ENCODE measurements around the gene NDUFS4.
"Not testable (repeated sequence)": the region's sequence is repeated elsewhere in the genome, so short reads cannot be mapped to it uniquely, and the experiment has no call there.

NDUFS4 gene

GRCh38 chr5:53560506-53561191 is at the start of gene NDUFS4:
Gene NDUFS4 (plus strand): TSS chr5:53560639. CDS start chr5:53560663, 24 bp downstream.
- Histone ChIP-seq H3K9me3 (peaks cover 8% of the 10 kb centered on the region; the same call in 1 of the 2 replicates), H3K27ac (peak within 1 kb of the TSS; percentile 84), H3K4me1 (peaks cover 8% of the 10 kb centered on the region; the same call in 1 of the 2 replicates), H3K9ac (peak within 1 kb of the TSS; percentile 84), H3K4me3 (peak within 1 kb of the TSS; percentile 77), H4K20me1 (peaks cover 4% of the 10 kb centered on the region; the same call in 1 of the 2 replicates), H3K27me3 (no peaks in the 10 kb centered on the region), H3K4me2 (peak within 1 kb of the TSS; percentile 72), H3K36me3 (no peaks in the 10 kb centered on the region)
- TF ChIP-seq Cebpa-rat (IDR thresholded peaks at IDR 0.05) = peak; percentile 96

DNA sequence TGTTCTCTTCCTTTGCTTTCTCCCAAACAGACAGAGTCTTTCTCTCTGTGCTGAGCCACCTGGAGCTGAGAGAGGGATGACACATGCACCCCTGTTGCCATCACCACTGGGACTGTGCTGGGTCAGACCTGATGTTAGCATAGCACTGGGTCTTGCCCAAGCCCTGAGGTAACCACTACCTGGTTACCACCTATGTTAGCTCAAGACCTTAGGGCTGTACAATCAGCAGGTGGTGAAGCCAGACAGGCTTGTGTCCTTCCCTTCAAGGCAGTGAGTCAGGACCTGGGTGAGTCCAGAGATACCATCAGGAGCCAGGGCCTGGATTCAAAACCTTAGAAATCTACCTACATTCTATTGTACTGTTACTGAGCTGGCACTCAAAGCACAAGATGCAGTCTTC is 47.9 kb upstream of the NDUFS4 start:
- H3K9me3 ChIP-seq = peaks cover 48% of the 10 kb centered on the region
- TF ChIP-seq Cebpa-rat (IDR thresholded peaks at IDR 0.05) = no peak
- no peak overlapping the region for H3K4me2 ChIP-seq
- H4K20me1 ChIP-seq = no peaks in the 10 kb centered on the region
- H3K27ac ChIP-seq = no peak overlapping the region
- no peak overlapping the region for H3K9ac ChIP-seq
- no peaks in the 10 kb centered on the region for H3K4me1 ChIP-seq
- H3K4me3 ChIP-seq = no peak overlapping the region
- H3K36me3 ChIP-seq = no peaks in the 10 kb centered on the region
- H3K27me3 ChIP-seq = no peaks in the 10 kb centered on the region

- Histone ChIP-seq H3K4me2 (no peak overlapping the region), H3K9me3 (peaks cover 23% of the 10 kb centered on the region)
- no peak for TF ChIP-seq Cebpa-rat (IDR thresholded peaks at IDR 0.05)
Observed at GRCh38 chr5:53515988-53516387, 44.5 kb upstream of the NDUFS4 start.

DNA sequence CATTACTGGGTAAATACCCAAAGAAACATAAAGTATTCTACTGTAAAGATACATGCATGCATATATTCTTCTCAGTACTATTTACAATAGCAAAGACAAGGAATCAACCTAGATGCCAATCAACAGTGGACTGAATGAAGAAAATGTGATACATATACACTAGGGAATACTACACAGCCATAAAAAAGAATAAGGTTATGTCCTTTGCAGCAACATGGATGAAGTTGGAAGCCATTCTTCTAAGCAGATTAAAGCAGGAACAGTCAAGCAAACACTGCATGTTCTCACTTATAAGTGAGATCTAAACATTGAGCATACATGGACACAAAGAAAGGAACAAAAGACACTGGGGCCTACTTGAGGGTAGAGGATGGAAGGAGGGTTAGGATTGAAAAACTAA is 39.6 kb upstream of the NDUFS4 start:
- Histone ChIP-seq H3K4me3 (no peak overlapping the region), H3K27me3 (no peaks in the 10 kb centered on the region)

More at GRCh38 chr5:53515988-53516387, 44.5 kb upstream of the NDUFS4 start:
- H3K4me3 ChIP-seq = no peak overlapping the region
- no peaks in the 10 kb centered on the region for H3K36me3 ChIP-seq
- H3K27me3 ChIP-seq = no peaks in the 10 kb centered on the region
- no peak overlapping the region for H3K9ac ChIP-seq
- H3K27ac ChIP-seq = no peak overlapping the region
- H3K4me1 ChIP-seq = no peaks in the 10 kb centered on the region
- no peaks in the 10 kb centered on the region for H4K20me1 ChIP-seq

DNA sequence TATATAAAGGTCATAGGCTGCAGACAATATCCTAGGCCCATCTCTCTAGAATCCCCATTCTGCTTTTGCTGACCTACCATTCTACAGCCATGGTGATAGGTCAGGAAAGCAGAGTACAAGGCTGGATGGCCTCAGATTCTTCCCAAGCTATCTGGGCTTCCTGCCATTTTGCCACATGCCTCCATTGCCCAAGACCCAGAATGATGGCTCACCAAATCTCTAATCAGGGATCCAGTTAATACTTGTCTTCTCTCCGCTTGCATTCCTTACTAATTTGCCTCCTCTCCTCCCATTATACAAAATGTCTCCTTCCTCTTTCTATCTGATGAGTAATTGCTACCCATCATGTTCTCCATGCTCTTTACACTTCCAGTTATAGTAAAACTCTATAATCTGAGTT is 22.7 kb upstream of the NDUFS4 start:
- H3K4me2 ChIP-seq = no peak overlapping the region
- H3K27me3 ChIP-seq = no peaks in the 10 kb centered on the region
- H3K4me3 ChIP-seq = no peak overlapping the region
- TF ChIP-seq Cebpa-rat (IDR thresholded peaks at IDR 0.05) = no peak
- H3K9me3 ChIP-seq = peaks cover 6% of the 10 kb centered on the region; the same call in 1 of the 2 replicates
- no peak overlapping the region for H3K9ac ChIP-seq
- H3K27ac ChIP-seq = no peak overlapping the region
- no peaks in the 10 kb centered on the region for H3K36me3 ChIP-seq
- H3K4me1 ChIP-seq = no peaks in the 10 kb centered on the region
- no peaks in the 10 kb centered on the region for H4K20me1 ChIP-seq

More for the DNA sequence above, 39.6 kb upstream of the NDUFS4 start:
- peaks cover 11% of the 10 kb centered on the region for H3K9me3 ChIP-seq
- no peak for TF ChIP-seq Cebpa-rat (IDR thresholded peaks at IDR 0.05)
- no peak overlapping the region for H3K4me2 ChIP-seq
- no peaks in the 10 kb centered on the region for H3K36me3 ChIP-seq
- H3K4me1 ChIP-seq = no peaks in the 10 kb centered on the region
- H3K27ac ChIP-seq = no peak overlapping the region
- no peaks in the 10 kb centered on the region for H4K20me1 ChIP-seq
- no peak overlapping the region for H3K9ac ChIP-seq

GRCh38 chr5:53540739-53541138 is 19.7 kb upstream of the NDUFS4 start:
- H3K4me2 ChIP-seq, H3K4me1 ChIP-seq, H4K20me1 ChIP-seq, H3K4me3 ChIP-seq, H3K36me3 ChIP-seq, H3K9ac ChIP-seq, H3K27me3 ChIP-seq, H3K27ac ChIP-seq, H3K9me3 ChIP-seq: not testable (repeated sequence)

DNA sequence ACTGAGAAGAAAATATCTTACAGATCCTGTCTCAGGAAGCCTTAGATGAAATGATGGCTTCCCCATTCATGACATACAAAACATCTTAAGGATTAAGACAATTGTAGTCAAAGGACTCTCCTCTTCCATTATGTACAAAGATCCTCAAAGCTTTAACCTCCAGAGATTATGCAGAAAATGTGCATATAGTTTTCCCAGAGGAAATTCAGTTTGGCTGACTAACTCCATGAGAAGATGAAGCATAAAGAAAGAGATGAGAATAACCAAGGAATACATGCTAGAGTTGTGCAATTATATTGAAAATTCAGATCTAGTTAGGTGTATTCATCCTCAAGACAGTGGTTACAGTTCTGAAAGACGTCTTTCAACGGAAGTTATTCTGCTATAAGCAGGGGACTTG is 18.6 kb upstream of the NDUFS4 start:
- H3K4me1 ChIP-seq = no peaks in the 10 kb centered on the region
- no peak overlapping the region for H3K27ac ChIP-seq
- no peak overlapping the region for H3K4me2 ChIP-seq
- no peak overlapping the region for H3K4me3 ChIP-seq
- no peaks in the 10 kb centered on the region for H3K36me3 ChIP-seq
- H3K9ac ChIP-seq = no peak overlapping the region
- no peaks in the 10 kb centered on the region for H4K20me1 ChIP-seq
- peaks cover 6% of the 10 kb centered on the region; the same call in 1 of the 2 replicates for H3K9me3 ChIP-seq
- TF ChIP-seq Cebpa-rat (IDR thresholded peaks at IDR 0.05) = no peak
- no peaks in the 10 kb centered on the region for H3K27me3 ChIP-seq

DNA sequence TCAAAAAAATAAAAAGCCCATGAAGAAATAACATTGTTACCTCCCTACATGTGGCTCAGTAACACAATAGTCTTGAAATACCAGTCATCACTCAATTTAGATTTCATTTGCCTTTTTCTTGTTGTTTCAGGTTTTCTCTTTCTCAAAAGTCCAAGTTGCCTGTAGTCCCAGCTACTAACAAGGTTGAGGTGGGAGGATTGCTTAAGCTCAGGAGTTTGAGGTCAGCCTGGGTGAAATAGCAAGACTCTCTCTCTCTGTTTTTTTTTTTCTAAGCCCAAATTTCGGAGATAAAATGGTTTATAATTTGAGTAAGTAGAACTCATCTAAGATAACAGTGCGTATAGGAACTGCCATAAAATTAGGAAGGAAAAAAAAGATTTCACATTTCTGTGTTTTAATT is 17.5 kb upstream of the NDUFS4 start:
- H4K20me1 ChIP-seq = no peaks in the 10 kb centered on the region
- no peak overlapping the region for H3K9ac ChIP-seq
- H3K9me3 ChIP-seq = peaks cover 6% of the 10 kb centered on the region; the same call in 1 of the 2 replicates
- H3K27ac ChIP-seq = no peak overlapping the region
- H3K36me3 ChIP-seq = no peaks in the 10 kb centered on the region
- no peak overlapping the region for H3K4me3 ChIP-seq
- H3K4me1 ChIP-seq = no peaks in the 10 kb centered on the region
- no peak overlapping the region for H3K4me2 ChIP-seq
- TF ChIP-seq Cebpa-rat (IDR thresholded peaks at IDR 0.05) = no peak
- no peaks in the 10 kb centered on the region for H3K27me3 ChIP-seq

GRCh38 chr5:53543401-53543800 is 17.0 kb upstream of the NDUFS4 start:
- no peak for TF ChIP-seq Cebpa-rat (IDR thresholded peaks at IDR 0.05)

GRCh38 chr5:53545744-53546143 is 14.7 kb upstream of the NDUFS4 start:
- H3K9ac ChIP-seq = no peak overlapping the region
- H3K36me3 ChIP-seq = no peaks in the 10 kb centered on the region
- no peaks in the 10 kb centered on the region for H3K4me1 ChIP-seq
- H3K4me2 ChIP-seq = no peak overlapping the region
- H3K4me3 ChIP-seq = no peak overlapping the region
- H3K9me3 ChIP-seq = peaks cover 3% of the 10 kb centered on the region; the same call in 1 of the 2 replicates
- H3K27me3 ChIP-seq = no peaks in the 10 kb centered on the region
- H3K27ac ChIP-seq = no peak overlapping the region
- TF ChIP-seq Cebpa-rat (IDR thresholded peaks at IDR 0.05) = no peak
- H4K20me1 ChIP-seq = no peaks in the 10 kb centered on the region

More at GRCh38 chr5:53543401-53543800, 17.0 kb upstream of the NDUFS4 start:
- H3K9ac ChIP-seq = no peak overlapping the region
- no peak overlapping the region for H3K27ac ChIP-seq
- H3K4me3 ChIP-seq = no peak overlapping the region
- peaks cover 6% of the 10 kb centered on the region; the same call in 1 of the 2 replicates for H3K9me3 ChIP-seq
- H3K27me3 ChIP-seq = no peaks in the 10 kb centered on the region
- no peaks in the 10 kb centered on the region for H3K36me3 ChIP-seq
- no peaks in the 10 kb centered on the region for H4K20me1 ChIP-seq
- H3K4me2 ChIP-seq = no peak overlapping the region
- no peaks in the 10 kb centered on the region for H3K4me1 ChIP-seq

Measured in BLaER1 (cell line).